ENCODE data around the gene PATJ. TPM values are rescaled to one million over a fixed set of nuclear protein-coding genes. Genes with fewer than 3 reads are reported as not detected.
"Not testable (repeated sequence)": the region's sequence is repeated elsewhere in the genome, so short reads cannot be mapped to it uniquely, and the experiment has no call there.

PATJ gene
- total RNA-seq, 1 donor from 2014 or later: 31.2 TPM

DNA sequence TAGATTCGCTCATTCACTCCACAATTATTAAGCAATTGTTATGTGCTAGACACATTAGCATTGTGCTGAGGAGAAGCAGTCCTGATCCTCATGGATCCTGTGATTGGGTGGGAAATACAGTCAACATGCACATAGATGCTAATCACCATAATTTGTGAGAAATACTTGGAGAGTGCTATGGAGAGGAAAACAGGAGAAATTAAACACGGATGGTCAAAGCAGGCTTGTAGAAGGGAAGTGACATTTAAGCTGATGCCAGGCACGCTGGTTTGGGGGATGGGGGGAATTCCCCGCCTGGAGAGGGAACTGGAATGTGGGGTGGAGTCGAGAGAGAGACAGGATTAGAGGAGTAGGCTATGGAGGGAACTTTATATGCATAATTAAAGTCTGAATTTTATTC, 400.2 kb downstream of the PATJ start:
- Mint-ChIP-seq H3K4me1 (no peaks in the 10 kb centered on the region), H3K27me3 (no peaks in the 10 kb centered on the region), H3K36me3 (ENCODE audit: low read depth) (peaks cover 7% of the 10 kb centered on the region), H3K9me3 (no peaks in the 10 kb centered on the region), H3K27ac (no peak overlapping the region), H3K4me3 (no peak overlapping the region)
- TF ChIP-seq, protein P1, sequence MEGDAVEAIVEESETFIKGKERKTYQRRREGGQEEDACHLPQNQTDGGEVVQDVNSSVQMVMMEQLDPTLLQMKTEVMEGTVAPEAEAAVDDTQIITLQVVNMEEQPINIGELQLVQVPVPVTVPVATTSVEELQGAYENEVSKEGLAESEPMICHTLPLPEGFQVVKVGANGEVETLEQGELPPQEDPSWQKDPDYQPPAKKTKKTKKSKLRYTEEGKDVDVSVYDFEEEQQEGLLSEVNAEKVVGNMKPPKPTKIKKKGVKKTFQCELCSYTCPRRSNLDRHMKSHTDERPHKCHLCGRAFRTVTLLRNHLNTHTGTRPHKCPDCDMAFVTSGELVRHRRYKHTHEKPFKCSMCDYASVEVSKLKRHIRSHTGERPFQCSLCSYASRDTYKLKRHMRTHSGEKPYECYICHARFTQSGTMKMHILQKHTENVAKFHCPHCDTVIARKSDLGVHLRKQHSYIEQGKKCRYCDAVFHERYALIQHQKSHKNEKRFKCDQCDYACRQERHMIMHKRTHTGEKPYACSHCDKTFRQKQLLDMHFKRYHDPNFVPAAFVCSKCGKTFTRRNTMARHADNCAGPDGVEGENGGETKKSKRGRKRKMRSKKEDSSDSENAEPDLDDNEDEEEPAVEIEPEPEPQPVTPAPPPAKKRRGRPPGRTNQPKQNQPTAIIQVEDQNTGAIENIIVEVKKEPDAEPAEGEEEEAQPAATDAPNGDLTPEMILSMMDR (IDR thresholded peaks at IDR 0.05): no peak
- POLR2A ChIA-PET: no interaction called here
- ATAC-seq (ENCODE audit: low read depth): no peak
- CTCF ChIA-PET: interaction anchor here (0.7 kb wide), 1 partner anchor 50 kb away, joined by 3 read pairs; no protein-coding TSS in a partner anchor
- intact Hi-C loops (cut with micrococcal nuclease): no loop called here
- DNase-seq: no peak

DNA sequence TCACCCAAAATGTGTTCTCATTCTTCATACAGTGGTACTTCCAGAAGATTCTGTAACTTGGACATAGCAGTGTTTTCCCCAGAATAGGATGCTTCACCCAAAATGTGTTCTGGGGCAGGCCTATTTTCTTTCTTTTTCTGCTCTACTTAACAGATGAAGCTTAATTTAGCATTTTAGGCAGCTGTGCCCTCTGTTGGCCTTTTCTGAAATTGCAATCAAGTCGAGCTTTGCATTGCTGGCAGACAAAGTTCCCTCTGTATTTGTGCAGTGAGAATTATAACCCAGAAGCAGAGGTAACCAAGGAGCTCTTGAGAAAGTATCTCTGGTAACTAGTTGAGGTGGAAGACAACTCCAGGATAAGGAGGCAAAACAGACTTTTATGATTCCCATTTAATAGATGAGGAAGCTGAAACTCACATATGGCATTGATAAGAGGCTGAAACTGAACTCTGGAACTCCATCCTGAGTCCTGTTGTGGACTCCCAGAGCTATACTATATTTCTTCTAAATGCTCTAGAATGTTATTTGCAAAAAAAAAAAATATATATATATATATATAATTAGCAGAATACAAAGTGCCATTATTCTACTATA, 402.1 kb downstream of the PATJ start:
- Mint-ChIP-seq H3K36me3 (ENCODE audit: low read depth) (peaks cover 8% of the 10 kb centered on the region), H3K27ac (no peak overlapping the region), H3K27me3 (no peaks in the 10 kb centered on the region), H3K9me3 (no peaks in the 10 kb centered on the region), H3K4me1 (no peaks in the 10 kb centered on the region), H3K4me3 (no peak overlapping the region)
- ChIA-PET CTCF (interaction anchor here (0.8 to 1.3 kb wide), 10 partner anchors 9 to 602 kb away, joined by 3 to 7 read pairs (median 3); no protein-coding TSS in a partner anchor), POLR2A (no interaction called here)
- DNase-seq: no peak
- intact Hi-C loops (cut with micrococcal nuclease): no loop called here
- TF ChIP-seq, protein P1 (IDR thresholded peaks at IDR 0.05): peak; percentile 57
- ATAC-seq (ENCODE audit: low read depth): no peak

DNA sequence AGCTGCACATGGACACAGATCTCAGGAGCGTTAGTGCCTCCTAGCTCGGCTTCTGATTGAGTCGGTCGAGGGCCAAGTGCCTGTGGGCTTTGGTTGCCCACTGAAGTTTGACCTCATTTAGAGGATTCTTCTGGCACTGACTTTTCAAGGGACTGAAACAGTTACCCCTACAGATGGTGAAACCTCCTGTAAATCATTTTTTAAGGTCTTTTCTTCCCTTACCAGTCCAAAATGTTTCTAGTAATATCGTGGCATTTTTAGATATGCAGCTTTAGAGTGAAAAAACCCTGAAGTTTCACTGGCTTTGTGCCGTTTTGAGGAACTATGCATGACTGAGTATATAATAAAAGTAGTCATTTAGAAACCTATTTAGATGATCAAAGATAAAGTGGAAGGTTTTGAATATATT, 417.7 kb downstream of the PATJ start:
- Mint-ChIP-seq H3K36me3 (ENCODE audit: low read depth) (peaks cover 8% of the 10 kb centered on the region), H3K27ac (no peak overlapping the region), H3K9me3 (no peaks in the 10 kb centered on the region), H3K27me3 (no peaks in the 10 kb centered on the region), H3K4me3 (peak overlapping the region; percentile 2), H3K4me1 (peaks cover 12% of the 10 kb centered on the region)
- DNase-seq (no peak), ATAC-seq (ENCODE audit: low read depth) (no peak)
- POLR2A ChIA-PET: no interaction called here
- CTCF ChIA-PET: no interaction called here
- TF ChIP-seq, protein P1 (IDR thresholded peaks at IDR 0.05): no peak
- intact Hi-C loops (cut with micrococcal nuclease): no loop called here

DNA sequence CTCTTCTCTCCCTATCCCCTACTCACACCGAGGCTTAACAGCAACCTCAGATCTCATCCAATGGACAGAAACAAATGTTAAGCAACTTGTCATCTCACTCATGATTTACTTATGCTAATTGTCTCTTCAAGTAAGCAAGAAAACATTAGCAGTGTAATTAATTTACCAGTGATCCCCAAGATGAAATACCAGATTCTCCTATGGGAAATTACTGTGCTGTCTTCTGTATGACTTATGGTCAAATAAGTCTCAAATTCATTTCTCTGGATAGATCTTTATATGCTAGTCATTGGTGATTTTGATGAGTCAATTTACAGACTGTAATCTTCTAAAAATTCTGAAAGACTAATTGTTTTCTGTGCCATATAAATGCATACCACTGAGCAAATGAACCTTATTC, 419.4 kb downstream of the PATJ start:
- no peaks in the 10 kb centered on the region for H3K9me3 Mint-ChIP-seq
- no peak overlapping the region for H3K4me3 Mint-ChIP-seq
- CTCF ChIA-PET: no interaction called here
- peaks cover 12% of the 10 kb centered on the region for H3K4me1 Mint-ChIP-seq
- TF ChIP-seq, protein P1 (IDR thresholded peaks at IDR 0.05): no peak
- no peak for ATAC-seq (ENCODE audit: low read depth)
- DNase-seq: no peak
- no peaks in the 10 kb centered on the region for H3K27me3 Mint-ChIP-seq
- H3K36me3 Mint-ChIP-seq (ENCODE audit: low read depth): peaks cover 8% of the 10 kb centered on the region
- intact Hi-C loops (cut with micrococcal nuclease): no loop called here
- no peak overlapping the region for H3K27ac Mint-ChIP-seq
- POLR2A ChIA-PET: no interaction called here

DNA sequence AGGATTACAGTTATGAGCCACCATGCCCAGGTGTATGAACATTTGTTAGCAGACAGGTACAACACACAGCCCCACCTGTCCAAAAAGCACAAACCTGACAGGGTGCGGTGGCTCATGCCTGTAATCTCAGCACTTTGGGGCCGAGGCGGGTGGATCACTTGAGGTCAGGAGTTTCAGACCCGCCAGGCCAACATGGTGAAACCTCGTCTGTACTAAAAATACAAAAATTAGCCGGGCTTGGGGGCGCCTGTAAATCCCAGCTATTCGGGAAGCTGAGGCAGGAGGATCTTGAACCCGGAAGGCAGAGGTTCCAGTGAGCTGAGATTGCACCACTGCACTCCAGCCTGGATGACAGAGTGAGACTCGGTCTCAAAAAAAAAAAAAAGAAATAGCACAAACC, 428.1 kb downstream of the PATJ start:
- not testable (repeated sequence) for H3K4me1 Mint-ChIP-seq

More for the DNA sequence above, 428.1 kb downstream of the PATJ start:
- H3K27me3 Mint-ChIP-seq; H3K36me3 Mint-ChIP-seq (ENCODE audit: low read depth); intact Hi-C loops (cut with micrococcal nuclease); H3K4me3 Mint-ChIP-seq; DNase-seq; ATAC-seq (ENCODE audit: low read depth); H3K27ac Mint-ChIP-seq; H3K9me3 Mint-ChIP-seq; CTCF ChIA-PET; POLR2A ChIA-PET: not testable (repeated sequence)
